ENCODE data around the gene ALG14.

Gene ALG14

GRCh38 chr1:94931254-94931841, 141.4 kb downstream of the ALG14 start:
- TF ChIP-seq CTCF (IDR thresholded peaks at IDR 0.05; ENCODE audit: control insufficient read depth, extremely low read depth, insufficient read depth), result no peak
- DNase-seq (ENCODE audit: low read depth), result no peak
- no peak overlapping the region for H3K4me3 ChIP-seq (ENCODE audit: low read depth, low read length)

GRCh38 chr1:94929351-94930217, 143.2 kb downstream of the ALG14 start:
- no peak for TF ChIP-seq CTCF (IDR thresholded peaks at IDR 0.05; ENCODE audit: control insufficient read depth, extremely low read depth, insufficient read depth)
- H3K4me3 ChIP-seq (ENCODE audit: low read depth, low read length), result no peak overlapping the region
- no peak for DNase-seq (ENCODE audit: low read depth)

GRCh38 chr1:94928293-94928939, 144.3 kb downstream of the ALG14 start:
- TF ChIP-seq CTCF (IDR thresholded peaks at IDR 0.05; ENCODE audit: control insufficient read depth, extremely low read depth, insufficient read depth), result no peak
- no peak for DNase-seq (ENCODE audit: low read depth)

GRCh38 chr1:94927405-94928175, 145.2 kb downstream of the ALG14 start:
- DNase-seq (ENCODE audit: low read depth), result no peak
- TF ChIP-seq CTCF (IDR thresholded peaks at IDR 0.05; ENCODE audit: control insufficient read depth, extremely low read depth, insufficient read depth), result no peak
- no peak overlapping the region for H3K4me3 ChIP-seq (ENCODE audit: low read depth, low read length)

More at GRCh38 chr1:94928293-94928939, 144.3 kb downstream of the ALG14 start:
- no peak overlapping the region for H3K4me3 ChIP-seq (ENCODE audit: low read depth, low read length)

- DNase-seq (ENCODE audit: low read depth), result no peak
- TF ChIP-seq CTCF (IDR thresholded peaks at IDR 0.05; ENCODE audit: control insufficient read depth, extremely low read depth, insufficient read depth), result no peak
- no peak within 1 kb of the TSS for H3K4me3 ChIP-seq (ENCODE audit: low read depth, low read length)
These were observed 145.8 kb downstream of the ALG14 start, which contains the start of gene CNN3 for GRCh38 chr1:94926915-94927404. TSS of gene CNN3 (minus strand) at chr1:94927110. CDS start at chr1:94926894, 216 bp downstream.

All from LNCaP clone FGC (cell line).